HG02763 (cell line): Measurements from ENCODE around the gene RNF151.

ENCODE experiments used
- ATAC-seq: cut with Tn5 transposase; IDR thresholded peaks from one replicate; pipeline ENCODE4 v1.9.1; 2021; ENCODE audit warnings: mild to moderate bottlenecking, moderate library complexity; ENCODE audit not compliant: unreplicated experiment

RNF151 gene

DNA sequence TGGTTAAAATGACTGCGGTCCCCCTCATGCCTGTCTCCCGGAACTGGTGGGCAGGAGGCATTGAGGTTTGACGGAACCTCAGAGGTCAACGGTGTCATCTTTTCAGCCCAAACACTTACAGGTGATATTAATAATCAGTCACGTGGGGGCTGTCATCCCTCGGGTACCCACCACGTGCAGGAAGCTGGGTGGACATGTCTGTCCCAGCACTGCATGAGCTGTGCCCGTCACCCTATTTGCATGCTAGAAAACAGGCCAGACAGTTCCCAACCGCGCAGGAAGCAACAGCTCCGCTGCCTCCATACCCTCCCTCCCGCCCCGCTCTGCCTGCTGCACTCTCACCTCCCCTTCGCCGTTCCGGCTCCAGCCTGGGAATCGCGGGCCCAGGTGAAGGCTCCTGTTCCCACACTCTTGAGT, 24.5 kb downstream of the RNF151 start:
- ATAC-seq = peak; percentile 31

DNA sequence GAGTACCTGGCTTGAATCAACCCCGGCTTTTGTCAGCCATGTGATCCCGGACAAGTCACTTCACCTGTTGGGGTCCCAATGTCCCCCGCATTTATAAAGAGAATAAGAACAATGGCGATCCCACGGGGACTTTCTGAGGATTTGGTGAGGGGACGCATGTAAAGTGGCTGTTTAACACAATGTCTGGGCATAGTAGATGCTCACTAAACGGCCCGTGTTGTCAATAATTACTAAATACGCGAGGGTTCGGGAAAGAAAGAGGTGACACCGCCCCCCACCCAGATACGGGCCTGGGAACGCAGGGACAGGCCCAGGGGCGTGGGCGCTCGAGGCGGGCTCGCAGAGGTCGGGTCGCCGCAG, 24.9 kb downstream of the RNF151 start:
- no peak for ATAC-seq

DNA sequence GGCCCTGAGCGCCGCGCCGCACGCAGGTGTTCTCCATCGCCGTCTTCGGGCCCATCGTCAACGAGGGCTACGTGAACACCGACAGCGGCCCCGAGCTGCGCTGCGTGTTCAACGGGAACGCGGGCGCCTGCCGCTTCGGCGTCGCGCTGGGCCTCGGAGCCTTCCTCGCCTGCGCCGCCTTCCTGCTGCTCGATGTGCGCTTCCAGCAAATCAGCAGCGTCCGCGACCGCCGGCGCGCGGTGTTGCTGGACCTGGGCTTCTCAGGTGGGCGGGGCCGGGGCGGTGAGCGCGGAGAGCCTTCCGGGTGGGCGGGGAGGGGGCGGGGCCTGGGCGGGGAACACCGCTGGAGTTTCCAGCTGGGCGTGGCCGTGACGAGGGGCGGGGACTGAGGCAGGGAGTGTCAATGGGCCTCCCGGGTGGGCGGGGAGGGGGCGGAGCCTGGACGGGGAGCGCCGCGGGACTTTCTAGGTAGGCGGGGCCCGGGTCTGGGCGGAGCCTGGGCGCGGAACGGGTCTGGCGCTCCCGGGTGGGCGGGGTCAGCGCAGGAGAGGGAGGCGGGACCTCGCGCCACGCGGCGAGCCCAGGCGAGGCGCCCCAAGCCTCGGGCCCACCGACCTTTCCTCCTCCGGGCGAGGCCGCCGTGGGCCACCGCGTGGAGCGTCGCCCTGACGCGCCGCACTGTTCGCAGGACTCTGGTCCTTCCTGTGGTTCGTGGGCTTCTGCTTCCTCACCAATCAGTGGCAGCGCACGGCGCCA, 25.5 kb downstream of the RNF151 start:
- peak; percentile 49 for ATAC-seq

DNA sequence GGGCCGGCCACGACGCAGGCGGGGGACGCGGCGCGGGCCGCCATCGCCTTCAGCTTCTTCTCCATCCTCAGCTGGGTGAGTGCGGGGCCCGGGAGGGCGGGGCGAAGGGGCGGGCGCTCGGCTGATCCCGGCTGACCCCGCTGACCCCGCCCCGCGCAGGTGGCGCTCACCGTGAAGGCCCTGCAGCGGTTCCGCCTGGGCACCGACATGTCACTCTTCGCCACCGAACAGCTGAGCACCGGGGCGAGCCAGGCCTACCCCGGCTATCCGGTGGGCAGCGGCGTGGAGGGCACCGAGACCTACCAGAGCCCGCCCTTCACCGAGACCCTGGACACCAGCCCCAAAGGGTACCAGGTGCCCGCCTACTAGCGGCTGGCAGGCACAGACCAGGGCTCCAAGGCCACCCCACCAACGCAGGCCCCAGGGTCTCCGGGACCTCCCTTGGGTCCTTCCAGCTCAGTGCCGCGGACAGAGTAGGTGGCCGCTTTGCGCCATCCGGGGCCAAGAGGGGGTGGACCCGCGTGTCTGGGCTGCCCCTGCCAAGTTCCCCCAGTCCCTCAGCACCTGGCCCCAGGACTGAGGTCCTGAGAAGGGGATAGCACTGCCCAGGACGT, 26.2 kb downstream of the RNF151 start:
- ATAC-seq = no peak

DNA sequence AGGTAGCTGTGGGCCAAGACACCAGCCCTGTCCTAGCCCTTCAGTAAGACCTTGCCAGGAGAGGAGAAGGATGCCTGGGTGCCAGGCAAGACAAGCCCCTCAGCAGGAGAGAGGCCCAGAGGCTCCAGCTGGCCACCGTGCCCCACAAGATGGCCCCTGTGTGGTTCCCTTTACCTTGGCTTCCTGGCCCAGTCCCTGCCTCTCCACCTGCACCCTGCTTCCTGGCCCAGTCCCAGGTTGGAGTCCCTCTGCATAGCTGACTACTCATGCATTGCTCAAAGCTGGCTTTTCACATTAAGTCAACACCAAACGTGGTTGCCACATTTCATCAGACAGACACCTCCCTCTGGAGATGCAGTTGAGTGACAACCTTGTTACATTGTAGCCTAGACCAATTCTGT, 27.1 kb downstream of the RNF151 start:
- ATAC-seq = no peak

DNA sequence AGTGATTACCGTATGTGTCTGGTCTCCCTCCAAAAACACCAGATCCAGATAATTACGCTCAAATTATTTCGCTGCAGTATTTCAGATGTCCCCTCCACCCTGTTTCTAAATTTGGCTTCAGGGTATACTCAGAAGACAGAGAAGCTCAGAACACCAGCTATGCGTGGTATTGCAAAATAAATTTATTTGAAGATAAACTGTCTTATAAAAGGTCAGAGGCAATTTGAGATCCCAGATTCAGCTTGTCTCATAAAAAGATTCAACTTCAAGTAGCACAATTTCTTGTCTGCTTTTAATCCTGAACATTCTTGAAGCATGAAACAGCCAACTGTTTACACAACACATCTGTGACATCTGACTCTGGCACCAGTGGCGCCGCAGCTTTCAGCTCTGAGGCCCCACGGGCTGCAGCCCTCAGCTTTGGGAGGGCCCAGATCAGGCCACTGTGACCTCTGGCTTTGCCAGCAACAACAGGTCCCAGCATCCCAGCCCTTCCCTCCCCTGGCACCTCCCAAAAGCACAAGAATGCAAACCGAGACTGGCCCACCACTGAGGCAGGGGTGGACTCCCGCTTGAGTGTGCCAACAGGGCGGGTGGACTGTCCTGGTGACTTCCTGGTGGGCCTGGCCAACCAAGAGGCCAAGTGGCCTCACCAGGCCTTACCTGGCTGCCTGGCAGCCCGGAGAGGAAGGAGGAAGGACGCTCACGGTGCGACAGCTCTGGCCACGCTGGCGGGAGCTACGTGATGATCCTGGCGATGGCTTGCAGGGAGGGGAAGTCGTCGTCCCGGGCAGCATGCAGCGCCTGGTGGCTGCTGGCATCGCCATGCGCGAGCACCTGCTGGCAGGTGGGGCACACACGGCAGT, 31.1 kb downstream of the RNF151 start:
- ATAC-seq = no peak

DNA sequence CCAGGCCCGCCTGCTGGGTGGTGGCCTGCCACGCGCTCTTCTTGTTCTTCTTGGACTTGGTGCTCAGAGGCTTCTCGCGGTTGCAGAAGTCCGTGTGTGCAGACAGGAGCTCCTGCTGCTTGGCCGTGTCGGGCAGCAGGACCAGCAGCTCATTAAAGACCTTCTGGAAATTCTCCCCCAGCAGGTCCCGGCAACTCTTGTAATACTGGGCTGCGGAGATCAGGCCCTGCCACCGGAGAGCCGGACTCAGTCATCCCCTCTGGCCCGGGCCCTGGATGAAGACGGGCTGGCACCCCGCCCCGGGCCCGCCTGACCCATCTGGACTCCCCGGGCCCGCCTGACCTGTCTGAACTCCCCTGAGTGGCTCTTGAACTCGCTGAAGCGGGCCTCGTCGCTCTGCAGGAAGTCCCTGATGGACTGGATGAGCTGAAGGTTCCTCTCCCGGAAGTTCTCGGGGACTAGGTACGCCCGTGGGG, 31.7 kb downstream of the RNF151 start:
- ATAC-seq = no peak

DNA sequence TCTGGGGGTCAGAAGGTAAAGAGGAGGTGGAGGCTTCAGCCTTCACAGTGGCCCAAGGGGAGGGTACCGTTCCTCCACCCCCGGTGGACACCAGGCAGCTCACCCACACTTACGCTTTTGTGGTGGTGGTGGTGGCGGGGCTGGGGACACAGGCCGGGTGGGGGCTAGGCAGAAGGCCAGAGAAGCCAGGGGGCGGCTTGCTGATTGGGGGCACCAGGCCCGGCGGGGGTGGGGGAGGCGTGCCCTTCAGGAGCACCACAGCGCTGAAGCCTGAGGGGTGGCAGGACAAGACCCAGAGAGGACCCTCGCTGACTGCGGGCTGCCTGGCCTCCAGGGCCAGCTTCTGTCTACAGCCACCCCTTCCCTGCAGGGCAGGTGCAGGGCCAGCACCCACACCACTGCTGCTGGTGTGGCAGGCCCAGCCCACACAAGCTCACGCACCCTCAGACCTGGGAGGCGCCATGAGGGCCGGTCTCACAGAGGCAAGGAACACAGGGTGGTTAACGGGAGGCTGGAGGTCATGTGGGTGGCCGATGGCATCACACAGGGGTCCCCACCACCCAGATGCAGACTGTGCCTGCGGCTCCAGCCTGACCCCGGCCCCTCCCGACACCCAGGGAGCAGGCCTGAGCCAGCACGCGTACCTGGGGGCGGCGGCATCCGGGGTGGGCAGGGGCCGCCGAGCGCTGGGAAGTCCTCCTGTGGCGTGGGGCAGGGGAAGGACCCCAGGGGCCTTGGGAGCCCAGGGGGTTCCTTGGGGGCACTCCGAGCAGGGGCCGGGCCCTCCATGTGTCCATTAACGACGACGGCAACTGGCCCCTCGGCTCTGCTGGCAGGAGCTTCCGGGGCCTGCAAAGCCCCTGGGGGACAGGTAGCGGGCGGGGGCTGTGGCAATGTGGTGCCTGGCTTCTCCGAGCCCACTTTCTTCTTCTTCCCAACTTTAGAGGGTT, 32.5 kb downstream of the RNF151 start:
- ATAC-seq = no peak

DNA sequence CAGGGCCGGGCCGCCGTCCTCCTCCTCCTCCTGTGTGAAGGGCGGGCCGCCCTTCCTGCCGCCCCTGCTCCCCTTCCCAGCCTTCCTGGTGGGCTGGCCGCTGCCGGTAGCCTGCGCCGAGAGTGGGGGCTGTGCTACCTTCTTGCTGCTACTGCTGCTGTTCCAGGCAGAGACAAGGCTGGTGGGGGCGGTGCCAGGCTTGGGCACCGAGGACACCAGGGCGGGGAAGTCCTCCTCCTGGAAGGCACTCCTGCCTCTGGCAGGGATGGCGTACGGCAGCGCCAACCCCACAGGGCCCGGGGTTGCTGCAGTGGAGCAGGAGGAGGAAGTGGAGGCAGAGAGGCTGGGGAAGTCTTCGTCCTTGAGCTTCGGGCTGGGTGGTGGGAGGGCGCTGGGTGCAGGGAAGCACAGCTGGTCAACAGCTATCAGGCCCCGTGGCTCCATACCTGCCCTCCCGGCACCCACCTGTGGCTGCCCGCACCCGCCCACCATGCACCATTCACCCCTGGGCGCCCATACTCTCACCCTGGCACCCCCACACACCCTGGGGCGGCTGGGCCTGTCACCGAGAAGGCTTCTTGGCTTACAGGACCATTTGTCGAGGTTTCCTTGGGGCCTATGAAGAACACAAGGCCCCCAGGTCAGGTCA, 33.3 kb downstream of the RNF151 start:
- no peak for ATAC-seq

DNA sequence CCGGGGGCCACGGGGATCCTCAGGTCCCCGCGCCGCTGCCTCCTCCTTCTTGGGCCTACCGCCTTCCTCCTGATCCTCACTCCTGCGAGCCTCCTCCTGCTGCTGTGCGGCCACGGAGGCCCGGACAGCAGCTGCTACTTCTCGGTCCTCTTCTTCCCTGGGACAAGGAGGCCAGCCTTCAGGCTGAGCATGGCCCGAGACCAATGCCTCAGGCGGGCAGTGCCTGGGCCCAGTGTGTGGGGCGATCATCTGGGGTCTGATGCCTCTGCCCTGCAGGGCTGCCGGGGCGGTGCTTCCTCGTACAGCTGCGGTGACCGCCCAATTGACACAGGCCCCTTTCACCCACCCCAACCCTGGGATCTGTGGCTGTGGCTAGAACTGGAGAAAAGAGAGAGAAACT, 34.4 kb downstream of the RNF151 start:
- no peak for ATAC-seq

DNA sequence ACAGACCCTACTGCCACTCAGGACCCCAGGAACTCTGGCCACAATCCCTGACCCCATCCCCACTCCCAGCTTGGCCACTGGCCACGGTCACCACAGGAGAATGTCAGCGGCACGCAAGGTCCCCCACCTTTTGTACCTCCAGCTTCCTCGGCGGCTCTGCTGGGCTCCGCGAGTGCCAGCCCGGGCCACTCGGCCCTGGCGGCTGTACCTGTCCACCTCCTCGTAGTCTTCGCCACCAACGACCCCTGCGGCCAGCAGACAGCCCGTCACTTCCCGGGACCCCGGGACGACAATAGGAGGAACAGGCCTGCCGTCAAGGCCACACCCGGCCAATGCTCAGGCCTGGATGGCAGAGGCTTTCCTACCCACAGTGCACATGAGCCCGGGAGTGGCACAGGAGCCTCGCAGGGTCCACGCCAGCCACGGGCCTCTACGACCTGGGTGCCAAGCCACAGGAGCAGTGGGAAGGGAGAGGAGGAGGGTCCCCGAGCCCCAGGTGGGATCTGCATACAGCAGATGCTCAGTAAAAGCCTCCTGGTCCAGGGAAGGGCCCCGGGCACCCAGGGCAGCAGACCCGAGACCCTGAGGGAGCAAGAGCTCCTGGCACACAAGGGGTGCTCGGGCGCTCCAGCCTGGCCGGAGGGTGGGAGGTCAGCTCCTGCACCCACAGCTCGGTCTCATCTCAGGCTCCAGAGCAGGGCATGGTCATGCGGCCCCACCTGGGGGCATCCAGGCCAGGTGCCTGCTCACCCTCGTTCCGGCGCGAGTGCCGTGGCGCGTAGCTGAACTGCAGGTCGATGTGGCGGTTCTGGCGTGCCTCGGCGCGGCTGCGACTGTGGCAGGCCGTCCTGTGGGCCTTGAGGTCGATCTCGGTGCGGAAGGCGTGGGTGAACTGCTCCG, 35.0 kb downstream of the RNF151 start:
- ATAC-seq = no peak

DNA sequence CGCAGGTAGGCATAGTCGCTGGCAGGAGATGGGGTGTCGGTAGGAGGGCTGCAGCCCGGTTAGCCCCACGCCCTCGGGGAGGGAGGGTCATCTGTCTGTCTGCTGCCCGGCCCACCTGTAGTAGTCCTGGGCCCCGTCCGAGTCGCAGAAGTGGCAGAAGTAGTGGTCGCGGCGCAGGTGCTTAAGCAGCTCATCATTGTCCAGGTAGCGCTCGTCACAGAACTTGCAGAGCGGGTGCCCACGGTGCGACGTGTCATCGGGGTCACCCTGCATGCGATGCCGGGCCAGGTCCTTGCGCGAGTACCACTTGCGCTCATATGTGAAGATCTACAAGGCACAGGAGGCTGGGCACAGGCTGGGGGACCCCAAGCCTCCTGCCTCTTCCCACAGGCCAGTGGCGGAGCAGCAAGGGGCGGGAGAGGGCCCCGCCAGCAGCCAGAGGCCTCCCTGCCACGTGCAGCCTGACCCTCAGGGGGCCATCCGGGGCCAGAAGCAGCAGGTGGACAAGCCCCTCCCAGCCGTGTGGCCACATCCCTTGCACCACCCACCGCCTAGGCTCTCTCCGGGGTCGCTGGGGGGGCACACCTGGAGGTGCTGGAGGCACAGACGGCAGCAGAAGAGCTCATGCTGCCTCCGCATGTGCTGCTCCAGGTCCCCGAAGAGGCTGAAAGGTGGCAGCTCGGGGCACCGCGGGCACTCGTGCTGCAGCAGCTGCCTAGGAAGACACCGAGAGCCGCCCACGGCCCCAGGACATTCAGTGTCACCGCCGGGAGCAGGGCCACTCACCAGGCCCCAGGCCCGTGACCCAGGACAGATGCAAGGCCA, 36.0 kb downstream of the RNF151 start:
- no peak for ATAC-seq

DNA sequence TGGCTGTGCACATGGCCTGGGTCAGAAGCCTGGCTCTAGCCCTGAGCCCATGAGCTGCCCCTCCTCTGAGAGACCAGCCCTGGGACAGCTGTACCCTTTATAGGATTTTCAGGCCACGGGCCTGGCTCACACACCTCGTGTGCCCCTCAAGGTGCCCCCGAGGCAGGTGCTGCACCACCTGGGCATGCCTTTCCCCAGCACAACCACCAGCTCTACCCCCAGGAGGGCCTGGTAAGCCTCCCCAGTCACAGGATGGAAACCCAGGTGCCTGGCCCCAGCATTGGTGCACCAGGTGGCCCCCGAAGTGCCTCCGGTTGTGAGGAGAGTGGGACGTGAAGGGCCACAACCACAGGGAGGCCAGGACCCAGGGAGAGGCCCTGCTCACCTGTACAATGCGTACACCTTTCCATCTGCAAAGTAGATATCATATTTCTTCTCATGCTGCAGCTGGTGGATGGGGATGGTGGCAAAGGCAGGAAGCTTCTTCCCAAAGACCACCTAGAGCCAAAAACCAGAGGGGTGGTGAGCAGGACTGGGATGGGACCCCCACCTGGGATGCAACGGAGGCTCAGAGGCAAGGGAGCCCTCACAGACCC, 36.7 kb downstream of the RNF151 start:
- no peak for ATAC-seq

DNA sequence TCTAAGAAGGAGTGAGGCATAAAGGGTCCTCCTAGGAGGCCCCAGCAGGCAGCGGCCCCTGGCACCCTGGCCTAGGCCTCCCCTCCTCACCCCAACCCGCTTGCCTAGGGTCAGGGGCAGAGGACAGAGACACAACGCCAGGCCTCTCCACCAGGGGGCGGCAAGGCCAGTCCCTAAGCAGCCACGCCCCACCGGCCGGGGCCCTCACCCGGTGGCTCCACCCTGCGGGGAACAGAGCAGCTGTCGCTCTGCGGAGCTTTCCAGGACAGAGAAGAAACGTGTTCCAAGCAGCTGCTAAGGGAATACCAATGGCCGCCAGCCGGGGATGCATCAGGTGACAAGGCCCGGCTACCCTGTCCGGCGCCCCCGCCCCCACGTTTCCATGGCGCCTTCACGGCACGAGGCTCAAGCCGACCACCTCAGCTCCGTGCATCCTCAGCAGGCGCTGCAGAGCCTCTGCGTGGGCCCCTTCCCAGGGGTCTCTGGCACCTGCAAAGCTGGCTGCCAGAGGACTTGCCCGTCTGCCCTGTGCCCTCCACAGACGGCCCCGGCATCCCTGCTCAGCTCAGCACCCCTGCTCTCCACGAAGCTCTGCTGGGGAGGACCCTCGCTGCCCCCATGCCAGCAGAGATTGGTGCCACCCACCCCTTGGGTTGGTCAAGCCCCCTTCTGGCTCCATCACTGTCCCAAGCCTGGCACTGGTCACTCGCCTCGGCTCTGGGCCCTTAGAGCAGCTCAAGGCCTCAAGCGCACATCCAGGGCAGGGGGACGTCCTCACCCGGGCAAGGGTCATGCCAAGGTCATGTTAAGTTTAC, 37.4 kb downstream of the RNF151 start:
- ATAC-seq = no peak

DNA sequence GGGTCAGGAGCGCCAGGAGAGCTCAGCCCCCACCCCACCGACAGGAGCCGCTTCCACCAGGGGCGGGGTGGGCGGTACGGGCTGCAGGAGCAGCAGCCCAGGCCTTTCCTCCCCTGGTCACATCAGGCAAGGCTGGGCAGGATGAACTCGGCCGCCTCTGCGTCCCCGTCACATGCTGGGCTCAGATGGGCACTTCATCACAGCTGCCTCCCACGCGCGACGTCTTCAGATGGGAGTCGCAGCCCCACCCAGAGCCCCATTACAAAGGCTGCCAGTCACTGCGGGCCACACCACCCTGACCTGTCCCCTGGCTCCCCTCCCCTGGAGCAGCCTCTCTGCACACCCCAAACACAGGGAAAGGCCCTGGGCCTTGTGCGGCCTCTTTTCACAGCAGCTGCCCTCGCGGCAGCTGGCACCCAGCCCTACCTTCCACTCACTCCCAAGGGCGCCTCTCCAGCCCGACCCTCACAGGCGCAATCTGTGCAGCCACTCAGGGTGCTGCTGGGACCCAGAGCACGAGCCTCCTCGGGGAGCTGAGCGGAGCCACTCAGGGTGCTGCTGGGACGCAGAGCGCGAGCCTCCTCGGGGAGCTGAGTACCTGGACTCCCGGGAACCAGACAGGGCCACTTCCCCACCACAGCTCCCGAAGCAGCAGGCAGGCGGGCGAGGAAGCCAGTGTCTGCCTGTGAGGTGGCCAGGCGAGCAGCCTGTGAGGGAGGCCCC, 38.3 kb downstream of the RNF151 start:
- no peak for ATAC-seq

DNA sequence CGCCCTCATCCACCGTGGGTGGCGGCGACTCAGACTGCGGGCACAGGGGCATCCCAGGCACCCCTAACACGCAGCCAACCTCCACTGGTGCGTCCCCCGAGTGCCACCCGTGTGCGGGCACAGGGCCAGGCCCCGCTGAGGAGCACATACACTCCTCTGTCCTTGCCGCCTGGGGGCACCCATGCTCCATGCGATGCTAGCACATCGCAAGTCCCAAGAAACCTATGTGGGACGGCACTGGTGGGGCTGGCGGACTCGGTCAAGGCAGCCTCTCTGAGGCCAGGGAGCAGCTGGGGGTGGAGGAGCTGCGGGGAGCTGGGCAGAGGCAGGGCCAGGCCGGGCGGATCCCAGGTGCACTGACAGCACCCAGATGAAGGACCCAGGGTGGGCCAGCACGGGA, 39.0 kb downstream of the RNF151 start:
- ATAC-seq = no peak
